ENCODE data around the gene SPATA6L.

DNA sequence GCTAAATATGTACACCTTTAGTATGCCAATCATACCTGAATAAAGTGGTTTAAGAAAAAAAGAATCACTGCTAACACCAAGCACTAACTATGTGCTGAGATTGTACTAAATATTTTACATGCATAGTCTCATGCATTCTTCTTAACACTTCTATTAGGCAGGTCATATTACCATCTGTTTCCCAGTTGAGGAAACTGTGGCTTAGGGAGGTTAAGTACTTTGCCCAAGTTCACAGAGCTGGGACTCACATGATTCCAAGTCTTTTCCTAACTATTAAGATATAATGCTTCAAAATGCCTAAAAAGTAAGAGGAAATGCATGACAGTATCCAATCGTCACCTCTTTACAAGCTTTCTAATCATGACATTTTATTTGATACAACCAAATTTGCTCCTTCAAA is 73.4 kb downstream of the SPATA6L start:
- TF ChIP-seq, protein P1, sequence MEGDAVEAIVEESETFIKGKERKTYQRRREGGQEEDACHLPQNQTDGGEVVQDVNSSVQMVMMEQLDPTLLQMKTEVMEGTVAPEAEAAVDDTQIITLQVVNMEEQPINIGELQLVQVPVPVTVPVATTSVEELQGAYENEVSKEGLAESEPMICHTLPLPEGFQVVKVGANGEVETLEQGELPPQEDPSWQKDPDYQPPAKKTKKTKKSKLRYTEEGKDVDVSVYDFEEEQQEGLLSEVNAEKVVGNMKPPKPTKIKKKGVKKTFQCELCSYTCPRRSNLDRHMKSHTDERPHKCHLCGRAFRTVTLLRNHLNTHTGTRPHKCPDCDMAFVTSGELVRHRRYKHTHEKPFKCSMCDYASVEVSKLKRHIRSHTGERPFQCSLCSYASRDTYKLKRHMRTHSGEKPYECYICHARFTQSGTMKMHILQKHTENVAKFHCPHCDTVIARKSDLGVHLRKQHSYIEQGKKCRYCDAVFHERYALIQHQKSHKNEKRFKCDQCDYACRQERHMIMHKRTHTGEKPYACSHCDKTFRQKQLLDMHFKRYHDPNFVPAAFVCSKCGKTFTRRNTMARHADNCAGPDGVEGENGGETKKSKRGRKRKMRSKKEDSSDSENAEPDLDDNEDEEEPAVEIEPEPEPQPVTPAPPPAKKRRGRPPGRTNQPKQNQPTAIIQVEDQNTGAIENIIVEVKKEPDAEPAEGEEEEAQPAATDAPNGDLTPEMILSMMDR (IDR thresholded peaks at IDR 0.05): no peak
- no peak for TF ChIP-seq EP300 (IDR thresholded peaks at IDR 0.05)
